GM21515 (cell line): ENCODE measurements around the gene HM13.
A peak's percentile ranks its signal among the peaks of the same experiment; 100 is the strongest.
"Not testable (repeated sequence)": the region's sequence is repeated elsewhere in the genome, so short reads cannot be mapped to it uniquely, and the experiment has no call there.

ENCODE experiments used
- ATAC-seq: cut with Tn5 transposase; IDR thresholded peaks from one replicate; pipeline ENCODE4 v1.9.1; 2021; ENCODE audit not compliant: unreplicated experiment

HM13 gene

DNA sequence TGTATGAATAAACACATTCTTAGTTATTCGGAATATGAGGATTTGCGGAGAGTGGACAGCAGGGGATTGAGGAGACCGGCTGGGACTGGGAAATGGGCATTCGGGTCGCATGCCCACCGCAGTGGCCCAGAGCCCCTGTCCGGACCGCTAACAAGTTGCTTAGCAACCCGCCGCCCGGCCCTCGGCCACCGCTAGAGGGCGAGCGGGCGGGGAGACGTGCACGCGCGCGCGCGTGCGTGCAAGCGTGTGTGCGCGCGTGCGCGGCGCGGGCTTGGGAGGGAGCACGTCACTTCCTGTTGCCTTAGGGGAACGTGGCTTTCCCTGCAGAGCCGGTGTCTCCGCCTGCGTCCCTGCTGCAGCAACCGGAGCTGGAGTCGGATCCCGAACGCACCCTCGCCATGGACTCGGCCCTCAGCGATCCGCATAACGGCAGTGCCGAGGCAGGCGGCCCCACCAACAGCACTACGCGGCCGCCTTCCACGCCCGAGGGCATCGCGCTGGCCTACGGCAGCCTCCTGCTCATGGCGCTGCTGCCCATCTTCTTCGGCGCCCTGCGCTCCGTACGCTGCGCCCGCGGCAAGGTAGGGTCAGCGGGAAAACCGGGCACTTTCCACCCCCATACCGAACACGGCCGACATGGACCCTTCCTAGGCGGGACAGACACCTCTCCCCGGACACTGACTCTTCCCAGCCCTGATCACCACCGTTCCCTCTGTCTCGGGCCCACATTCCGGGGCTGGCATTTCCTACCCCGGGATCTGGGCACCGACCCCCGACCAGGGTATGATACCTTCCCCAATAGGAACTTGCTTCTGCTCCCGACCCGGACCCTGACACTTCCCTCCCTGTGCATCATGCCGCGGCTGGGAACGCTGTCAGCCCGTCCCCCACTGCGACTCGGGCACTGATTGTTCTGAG is at the start of gene HM13:
TSS of gene HM13 (plus strand) at position 289 of the 918 bp plus-strand sequence. CDS start at position 399, 110 bp downstream.
- peak; percentile 80 for ATAC-seq

- ATAC-seq = not testable (repeated sequence)
These were observed 43.3 kb upstream of the HM13 start for GRCh38 chr20:31470946-31471345.

GRCh38 chr20:31472395-31473330 is 41.6 kb upstream of the HM13 start:
- ATAC-seq = no peak

DNA sequence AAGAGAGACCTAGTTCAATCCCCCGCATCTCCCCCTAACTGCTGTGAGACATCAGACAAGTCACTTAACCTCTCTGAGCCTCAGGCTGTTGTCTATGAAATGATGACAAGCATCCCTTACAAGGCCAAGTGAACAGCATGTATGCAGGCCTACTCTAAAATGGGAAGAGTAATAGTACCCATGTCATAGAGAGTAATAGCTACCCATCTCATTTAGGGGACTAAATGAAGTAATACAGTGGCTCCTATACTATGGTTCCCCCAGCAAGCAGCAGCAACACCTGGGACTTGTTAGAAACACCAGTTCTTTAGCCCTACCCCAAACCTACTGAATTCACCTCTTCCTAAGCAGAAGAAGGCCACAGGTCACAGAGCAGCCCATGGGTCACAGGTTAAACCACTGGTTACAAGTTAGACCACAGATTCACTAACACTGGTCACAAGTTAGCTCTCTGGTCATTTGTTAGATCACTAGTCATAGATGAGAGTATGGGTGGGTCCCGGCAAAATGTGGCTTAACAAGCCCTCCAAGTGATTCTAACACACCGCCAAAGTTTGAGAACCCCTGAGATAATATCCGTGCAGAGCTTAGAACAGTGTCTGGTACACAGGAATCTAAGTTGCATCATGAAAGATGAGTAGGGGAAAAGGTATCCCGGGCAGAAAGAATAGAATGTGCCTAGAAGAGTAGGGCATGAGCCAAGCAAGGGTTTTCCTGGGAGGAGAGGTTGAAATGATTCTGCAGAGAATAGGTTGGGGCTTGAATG is 40.7 kb upstream of the HM13 start:
- ATAC-seq = peak; percentile 24

GRCh38 chr20:31474097-31474436 is 40.2 kb upstream of the HM13 start:
- peak; percentile 80 for ATAC-seq

DNA sequence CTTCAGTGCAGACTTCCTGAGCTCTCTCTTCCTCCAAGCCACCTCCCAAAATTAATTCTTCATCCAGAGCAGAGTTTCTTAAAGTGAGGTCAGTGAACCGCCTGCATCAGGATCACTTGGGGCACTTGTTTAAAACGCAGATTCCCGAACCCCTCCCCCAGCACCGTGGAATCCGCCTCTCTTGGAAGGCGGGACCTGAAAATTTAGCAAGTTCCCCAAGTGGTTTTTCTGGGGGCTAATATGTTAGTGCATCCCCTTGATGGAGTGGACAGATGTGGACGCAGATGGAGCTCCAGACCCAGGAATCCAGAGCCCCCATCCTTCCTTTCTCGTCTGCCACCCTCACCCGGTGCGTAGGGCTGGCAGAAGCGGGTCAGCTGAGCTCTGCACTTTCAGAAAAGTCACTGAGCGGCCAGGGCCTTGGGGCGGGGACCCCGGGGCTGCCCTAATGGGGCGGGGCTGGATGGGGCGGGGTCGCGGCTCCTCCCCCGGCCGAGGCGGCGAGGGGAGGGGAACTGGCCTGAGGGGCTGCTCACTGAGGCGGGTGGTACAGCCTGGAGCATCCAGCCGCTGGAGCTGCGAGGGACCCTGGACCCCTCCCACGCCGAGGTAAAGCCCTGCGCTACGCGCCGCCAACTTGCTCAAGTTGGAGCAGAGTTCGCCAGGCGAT is 39.3 kb upstream of the HM13 start, which contains the start of the genes DEFB124 and REM1:
TSS of gene DEFB124 (minus strand) at position 370 of the 670 bp plus-strand sequence. CDS start 2,114 bp downstream, outside the sequence.
TSS of gene REM1 (plus strand) at position 531 of the 670 bp plus-strand sequence. CDS start 1,158 bp downstream, outside the sequence.
- no peak for ATAC-seq

GRCh38 chr20:31475472-31476293 is 38.6 kb upstream of the HM13 start:
- no peak for ATAC-seq

- ATAC-seq = no peak
These were observed 38.0 kb upstream of the HM13 start for GRCh38 chr20:31476294-31476585.

DNA sequence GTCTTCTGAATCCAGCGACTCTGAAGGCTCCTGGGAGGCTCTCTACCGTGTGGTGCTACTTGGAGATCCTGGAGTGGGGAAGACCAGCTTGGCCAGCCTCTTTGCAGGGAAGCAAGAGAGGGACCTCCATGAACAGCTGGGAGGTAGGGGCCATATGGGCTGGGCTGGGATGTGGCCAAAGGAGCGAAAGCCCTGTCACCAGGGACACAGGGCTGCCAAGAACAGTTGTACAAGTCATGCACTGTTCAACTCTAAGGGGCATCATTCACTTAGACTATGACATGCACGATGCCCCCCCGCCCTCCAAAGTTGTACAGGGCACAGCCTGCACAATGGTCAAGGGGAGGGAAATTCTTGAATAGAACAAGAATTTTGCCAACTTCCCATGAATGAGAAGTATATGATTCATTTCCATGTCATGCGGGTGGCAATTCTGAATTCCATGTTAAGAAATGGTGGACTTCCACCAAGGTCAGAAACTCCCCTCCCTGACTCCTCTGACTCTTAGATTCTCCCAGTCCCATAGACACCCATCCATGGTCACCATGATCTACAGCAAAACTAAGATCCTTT is 37.5 kb upstream of the HM13 start:
- ATAC-seq = no peak

GRCh38 chr20:31484001-31484400 is 30.2 kb upstream of the HM13 start:
- ATAC-seq = no peak

DNA sequence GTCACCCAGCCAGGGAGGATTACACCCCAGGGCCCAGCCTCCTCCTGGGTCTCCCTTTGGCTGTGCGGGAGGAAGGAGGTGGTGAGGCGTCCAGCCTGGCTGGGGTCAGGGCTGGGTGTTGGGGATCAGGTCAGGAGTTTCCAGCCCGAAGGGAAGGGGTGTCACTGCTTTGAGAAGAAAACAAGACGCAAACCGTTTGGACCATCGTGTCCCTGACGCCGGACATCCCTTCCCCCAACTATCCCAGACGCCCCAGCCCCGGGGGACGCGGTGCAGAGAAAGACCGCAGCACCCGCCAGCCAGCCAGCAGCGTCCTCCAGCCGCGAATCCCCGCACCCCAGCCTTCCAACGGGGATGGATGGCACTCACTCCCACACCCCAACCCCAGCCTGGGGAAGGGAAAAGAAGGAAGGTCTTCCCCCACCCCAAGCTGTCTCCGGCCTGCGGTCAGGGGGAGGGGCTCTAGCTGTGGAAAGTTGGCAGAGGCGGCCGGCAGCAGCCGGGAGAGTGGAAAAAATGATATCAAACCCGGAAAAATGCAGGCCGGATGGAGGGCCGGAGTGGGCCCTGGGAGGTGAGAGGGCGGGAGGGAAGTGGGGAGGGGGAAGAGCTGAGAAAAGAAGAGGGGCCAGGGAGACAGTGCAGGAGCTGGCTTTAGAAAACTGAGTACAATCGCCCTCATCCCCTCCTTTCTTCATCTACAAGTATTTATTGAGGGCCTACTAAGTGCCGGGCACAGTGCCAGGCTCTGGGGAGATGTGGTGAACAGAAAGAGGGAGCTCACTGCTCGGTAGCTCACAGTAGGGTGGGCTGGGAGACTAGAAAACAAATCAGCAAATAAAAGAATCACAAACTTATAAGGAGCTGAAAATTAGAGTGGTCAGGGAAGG is 28.5 kb upstream of the HM13 start:
- ATAC-seq = no peak

DNA sequence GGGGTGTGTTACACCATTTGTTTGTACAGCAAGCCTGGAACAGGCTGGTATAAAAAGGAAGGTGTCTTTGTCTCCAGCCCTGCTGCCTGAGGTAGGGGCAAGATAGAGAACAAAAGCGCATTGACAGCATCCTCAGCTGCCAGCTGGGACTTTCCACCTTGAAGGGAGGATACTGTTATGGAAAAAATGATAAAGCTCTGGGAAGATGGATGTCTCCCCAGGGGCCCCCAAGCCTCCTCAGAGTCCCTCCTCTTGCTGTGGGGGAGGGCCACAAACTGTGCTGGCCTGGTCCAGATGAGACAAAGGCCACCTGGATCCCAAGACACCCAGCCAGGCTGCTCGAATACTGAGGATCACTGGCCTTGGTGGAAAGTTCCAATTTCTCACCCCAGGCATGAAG is 26.1 kb upstream of the HM13 start:
- ATAC-seq = no peak

GRCh38 chr20:31489152-31489551 is 25.1 kb upstream of the HM13 start:
- no peak for ATAC-seq

DNA sequence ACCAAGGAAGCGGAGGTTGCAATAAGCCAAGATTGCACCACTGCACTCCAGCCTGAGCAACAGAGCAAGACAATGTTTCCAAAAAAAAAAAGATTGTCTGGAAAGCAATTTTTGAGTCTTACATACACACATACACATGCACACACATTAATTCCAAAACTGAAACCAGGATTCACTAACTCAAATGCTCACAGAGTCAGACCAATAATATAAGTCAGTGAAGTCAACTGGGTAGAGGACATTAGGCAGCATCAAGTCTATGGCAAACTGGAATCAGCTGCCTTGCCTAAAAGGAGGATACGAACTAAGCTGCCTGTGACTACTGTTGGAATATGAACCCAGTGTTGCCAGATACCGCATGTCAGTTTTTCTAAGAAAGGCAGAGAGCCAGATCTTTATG is 23.5 kb upstream of the HM13 start:
- ATAC-seq = no peak

DNA sequence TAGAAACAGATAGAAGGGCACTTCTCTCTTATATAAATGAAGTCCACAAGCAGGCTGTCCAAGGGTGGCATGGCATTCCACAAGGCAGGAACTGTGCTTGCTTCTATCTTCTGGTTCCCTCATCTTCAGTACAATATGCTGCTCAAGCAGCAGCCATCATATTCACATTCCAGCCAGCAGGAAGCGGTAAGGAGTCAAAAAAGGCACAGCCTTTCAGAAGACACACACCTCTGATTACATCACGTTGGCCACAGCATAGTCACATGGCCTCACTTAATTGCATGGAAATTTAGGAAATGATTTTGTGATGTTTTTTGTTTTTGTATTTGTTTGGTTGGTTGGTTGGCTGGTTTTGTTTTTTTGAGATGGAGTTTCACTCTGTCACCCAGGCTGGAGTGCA is 20.1 kb upstream of the HM13 start:
- ATAC-seq = no peak

DNA sequence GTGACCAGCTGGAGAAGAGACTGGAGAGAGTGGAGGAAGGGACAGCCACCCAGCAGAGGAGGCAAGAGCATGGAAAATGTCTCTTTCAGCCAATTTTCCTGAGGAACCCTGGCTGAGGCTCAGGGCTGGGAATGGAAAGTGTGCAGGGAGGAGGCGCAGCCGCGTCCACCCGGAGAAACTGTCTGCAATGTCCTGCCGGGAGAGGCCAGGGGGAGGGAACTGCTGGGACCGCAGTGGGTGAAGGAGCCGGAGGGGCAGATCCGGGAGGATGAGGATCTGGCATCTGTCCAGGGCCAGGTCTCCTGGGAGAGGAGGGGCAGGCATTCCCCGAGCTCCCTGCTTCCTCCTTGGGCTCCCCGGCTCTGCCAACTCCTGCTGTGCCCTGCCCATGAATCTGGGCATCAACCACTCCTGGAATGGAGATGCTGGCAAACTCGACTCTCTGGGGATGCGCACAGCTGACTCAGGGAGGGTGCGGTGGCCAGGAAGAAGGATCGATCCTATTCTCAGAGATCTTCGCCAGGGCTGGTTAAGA is 17.4 kb upstream of the HM13 start:
- ATAC-seq = no peak

DNA sequence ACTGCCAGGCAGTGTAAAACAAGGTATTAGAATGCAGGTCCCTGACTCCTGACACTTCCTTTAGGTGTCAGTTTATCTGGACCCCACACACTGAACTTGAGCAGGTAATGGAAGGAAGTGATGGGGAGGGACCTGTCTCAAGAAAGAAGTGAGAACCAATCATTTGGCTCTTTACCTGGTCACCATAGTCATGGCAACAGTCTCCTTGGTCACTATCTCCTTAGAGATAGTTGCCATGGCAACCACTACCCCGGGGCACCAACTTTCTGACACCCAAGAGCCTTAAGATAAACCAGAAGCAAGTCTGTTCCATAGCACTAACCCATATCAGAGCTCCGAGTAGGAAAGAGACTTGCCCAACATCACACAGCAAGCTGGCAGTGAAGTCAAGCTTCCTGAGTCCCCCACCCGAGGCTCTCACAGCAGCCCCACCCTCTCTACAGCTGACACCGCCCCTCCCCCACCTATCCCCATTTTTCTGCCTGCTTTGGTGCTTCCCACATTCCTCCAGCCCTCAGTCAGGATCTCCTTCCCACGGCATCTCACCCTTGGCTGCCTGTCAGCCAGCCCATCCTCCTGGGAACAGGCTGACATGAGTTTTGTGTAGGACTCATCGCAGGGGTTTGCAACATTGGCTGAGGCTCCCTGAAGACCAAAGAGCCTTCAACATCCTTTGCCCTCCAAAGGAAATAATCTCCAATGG is 16.3 kb upstream of the HM13 start:
- ATAC-seq = no peak
